ENCODE measurements around the gene PLXNA2.

Gene PLXNA2

DNA sequence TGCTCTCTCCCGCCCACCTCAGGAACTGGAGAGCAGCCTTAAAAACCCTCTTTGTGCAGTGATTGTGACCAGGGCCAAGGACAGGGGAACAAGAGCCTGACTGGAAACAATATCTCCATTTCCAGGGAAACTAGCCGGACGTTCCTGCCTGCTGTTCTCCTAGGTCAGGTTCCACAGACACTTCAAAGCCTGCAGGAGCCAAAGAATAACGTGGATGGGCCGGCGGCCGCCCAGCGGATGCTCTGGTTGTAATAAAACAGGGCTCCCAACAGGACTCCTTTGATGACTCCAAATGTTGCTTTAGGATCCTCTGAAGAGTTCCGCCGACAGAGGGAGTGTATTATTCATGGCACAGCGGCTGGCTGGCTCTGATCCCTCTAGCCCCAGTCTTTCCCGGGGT lies 162.2 kb downstream of the PLXNA2 start:
- no peaks in the 10 kb centered on the region for H4K20me1 ChIP-seq
- no peaks in the 10 kb centered on the region for H3K36me3 ChIP-seq
- no peak overlapping the region for H3K4me2 ChIP-seq
- no peaks in the 10 kb centered on the region for H3K9me3 ChIP-seq
- H3K4me1 ChIP-seq = peaks cover 20% of the 10 kb centered on the region
- no peaks in the 10 kb centered on the region for H3K27me3 ChIP-seq
- H3K4me3 ChIP-seq = no peak overlapping the region
- no peak overlapping the region for H3K27ac ChIP-seq
- H3K9ac ChIP-seq = no peak overlapping the region
- no peak for TF ChIP-seq Cebpa-rat (IDR thresholded peaks at IDR 0.05)

DNA sequence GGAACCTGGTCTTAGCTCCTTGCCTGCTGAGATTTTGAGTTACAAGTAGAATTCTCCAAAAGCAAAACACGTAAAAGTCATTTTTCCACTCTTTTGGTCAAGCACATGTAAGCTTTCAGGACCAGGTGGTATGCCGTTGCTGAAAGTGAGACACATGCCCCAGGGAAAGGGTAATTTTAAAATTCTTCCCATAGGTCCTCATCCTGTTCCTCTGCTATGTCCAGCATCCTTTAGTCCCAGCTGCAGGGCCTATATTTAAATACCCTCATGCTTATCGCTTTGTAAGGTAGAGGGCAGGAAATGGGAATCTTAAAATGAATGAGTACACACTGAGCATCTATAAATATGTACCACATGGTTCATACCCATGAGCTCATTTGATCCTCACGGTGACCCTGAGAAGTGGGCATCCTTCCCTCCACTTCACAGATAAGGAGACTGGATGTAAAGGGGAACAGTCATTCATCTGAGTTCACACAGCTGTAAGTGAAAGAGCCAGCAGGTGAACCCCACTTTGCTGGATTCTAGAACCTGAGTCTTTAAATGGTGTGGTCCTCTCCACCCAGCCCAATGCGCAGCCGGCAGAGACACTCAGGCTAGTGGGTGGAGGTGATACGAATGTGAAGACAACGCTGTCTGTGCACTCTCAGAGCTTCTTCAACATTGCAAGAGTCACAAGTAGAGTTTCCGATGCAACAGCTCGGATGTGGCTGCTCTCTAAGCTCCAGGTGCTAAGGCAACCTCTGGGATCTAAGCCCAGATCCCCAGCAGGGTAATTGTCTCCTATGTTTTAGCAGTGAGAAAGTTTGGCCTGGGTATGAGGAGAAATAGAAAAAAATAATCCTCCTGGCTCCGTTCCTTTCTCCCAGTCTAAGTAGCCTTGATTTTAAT lies 163.5 kb downstream of the PLXNA2 start:
- H3K4me2 ChIP-seq = no peak overlapping the region
- no peaks in the 10 kb centered on the region for H3K36me3 ChIP-seq
- TF ChIP-seq Cebpa-rat (IDR thresholded peaks at IDR 0.05) = no peak
- H3K27ac ChIP-seq = no peak overlapping the region
- H3K4me3 ChIP-seq = no peak overlapping the region
- no peaks in the 10 kb centered on the region for H3K9me3 ChIP-seq
- H3K4me1 ChIP-seq = peaks cover 11% of the 10 kb centered on the region
- no peaks in the 10 kb centered on the region for H4K20me1 ChIP-seq
- no peak overlapping the region for H3K9ac ChIP-seq
- no peaks in the 10 kb centered on the region for H3K27me3 ChIP-seq

DNA sequence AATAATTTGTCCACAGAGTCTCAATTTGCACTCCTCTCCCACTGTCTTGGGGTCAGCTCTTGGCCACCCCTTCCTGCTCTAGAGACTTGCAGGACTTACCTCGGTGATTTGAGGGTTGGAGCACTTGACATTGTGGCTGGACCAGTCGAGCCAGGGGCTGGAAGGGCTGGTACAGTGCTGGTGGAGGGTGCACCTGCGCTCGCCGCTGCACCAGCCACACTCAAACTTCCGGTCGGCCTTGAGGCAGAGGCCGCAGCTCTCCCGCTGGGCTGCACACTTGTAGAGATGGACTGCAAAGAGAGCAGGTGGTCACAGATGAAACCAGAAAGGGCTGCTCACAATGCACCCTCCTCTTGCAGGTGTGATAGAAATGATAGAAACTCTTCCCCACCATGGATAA lies 165.0 kb downstream of the PLXNA2 start:
- no peak overlapping the region for H3K27ac ChIP-seq
- H3K27me3 ChIP-seq = no peaks in the 10 kb centered on the region
- peaks cover 6% of the 10 kb centered on the region for H3K4me1 ChIP-seq

DNA sequence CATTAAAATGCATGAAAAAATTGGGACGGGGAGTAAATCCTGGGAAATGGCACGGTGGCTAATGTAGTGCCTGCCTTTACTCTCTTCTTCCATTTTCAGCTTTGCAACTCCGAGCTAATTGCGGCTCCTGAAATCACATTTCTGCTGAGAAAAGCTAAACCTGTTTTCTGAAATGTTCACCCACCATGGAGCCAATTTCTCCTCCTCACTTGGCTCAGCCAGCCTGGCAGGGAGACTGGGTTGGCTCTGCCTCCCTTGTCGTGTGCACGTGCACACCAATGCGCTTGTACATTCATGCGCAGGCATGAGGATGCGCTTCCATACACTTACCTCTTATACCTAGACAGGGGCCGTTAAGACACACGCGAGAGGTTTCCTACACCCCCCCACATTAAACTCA lies 165.4 kb downstream of the PLXNA2 start:
- H3K9ac ChIP-seq = no peak overlapping the region
- no peak overlapping the region for H3K4me2 ChIP-seq
- no peak overlapping the region for H3K4me3 ChIP-seq
- no peak for TF ChIP-seq Cebpa-rat (IDR thresholded peaks at IDR 0.05)
- no peak overlapping the region for H3K27ac ChIP-seq
- no peaks in the 10 kb centered on the region for H3K36me3 ChIP-seq
- H3K9me3 ChIP-seq = no peaks in the 10 kb centered on the region
- peaks cover 6% of the 10 kb centered on the region for H3K4me1 ChIP-seq
- H4K20me1 ChIP-seq = no peaks in the 10 kb centered on the region
- no peaks in the 10 kb centered on the region for H3K27me3 ChIP-seq

More for the DNA sequence above, 165.0 kb downstream of the PLXNA2 start:
- no peak overlapping the region for H3K9ac ChIP-seq
- no peak overlapping the region for H3K4me3 ChIP-seq
- no peak overlapping the region for H3K4me2 ChIP-seq
- H4K20me1 ChIP-seq = no peaks in the 10 kb centered on the region
- TF ChIP-seq Cebpa-rat (IDR thresholded peaks at IDR 0.05) = no peak
- H3K36me3 ChIP-seq = no peaks in the 10 kb centered on the region
- no peaks in the 10 kb centered on the region for H3K9me3 ChIP-seq

DNA sequence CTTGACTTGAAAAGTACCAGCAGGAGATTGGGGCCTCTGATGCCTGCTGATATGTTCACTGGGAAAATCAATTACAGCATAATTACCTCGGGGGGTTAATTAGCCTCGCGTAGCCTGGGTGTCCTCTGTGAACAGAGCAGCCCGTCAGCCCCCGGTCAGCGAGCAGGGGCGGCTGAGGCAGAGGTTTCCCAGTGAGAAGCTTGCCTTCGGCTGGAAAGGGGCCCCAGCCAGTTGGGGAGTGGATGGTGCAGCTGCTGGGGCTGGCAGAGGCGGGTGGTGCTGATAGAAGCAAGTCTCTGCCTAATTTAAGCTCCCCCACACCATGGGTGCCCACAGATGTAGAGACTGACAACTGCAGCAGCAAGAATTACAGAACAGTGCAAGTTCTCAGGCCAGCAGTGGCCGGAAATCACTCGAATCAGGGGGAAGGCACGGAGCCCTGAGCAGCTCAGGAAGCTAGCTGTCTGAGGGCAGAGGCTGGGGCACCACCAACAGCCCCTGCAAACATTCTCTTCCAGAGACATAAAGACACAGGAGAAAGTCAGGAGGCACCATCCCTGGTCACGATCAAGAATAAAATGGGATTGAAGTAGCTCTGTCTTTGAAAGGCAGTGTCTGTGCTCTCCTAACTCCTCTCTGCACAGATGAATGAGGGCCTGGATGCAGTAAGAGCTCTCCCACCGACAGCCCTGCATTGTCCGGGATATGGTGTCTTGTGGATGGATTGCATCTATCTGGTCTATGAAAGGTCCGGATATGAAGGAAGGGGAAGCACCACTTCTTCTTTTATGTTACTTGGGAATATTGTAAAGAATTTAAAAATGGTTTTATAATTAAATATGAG lies 166.7 kb downstream of the PLXNA2 start:
- H3K36me3 ChIP-seq = no peaks in the 10 kb centered on the region
- no peak for TF ChIP-seq Cebpa-rat (IDR thresholded peaks at IDR 0.05)

DNA sequence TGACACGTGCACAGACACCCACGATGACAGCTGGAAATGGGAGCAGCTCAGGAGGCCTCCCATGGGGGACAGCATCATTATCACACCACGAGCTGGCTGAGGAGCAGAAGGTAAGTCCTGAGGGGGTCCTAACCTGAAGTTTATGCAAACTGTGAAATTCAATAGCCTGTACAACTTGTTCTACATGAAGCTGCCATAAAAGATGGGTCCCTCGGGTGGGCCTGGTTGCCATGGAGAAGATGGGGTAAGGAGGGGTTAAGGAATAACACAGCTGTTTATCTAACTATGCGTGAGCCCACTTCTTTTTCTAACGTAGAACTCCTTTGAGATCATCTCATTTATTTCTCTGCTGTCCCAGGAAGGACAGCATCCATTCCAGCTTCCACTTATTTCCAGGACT lies 169.8 kb downstream of the PLXNA2 start:
- H3K4me1 ChIP-seq = peaks cover 16% of the 10 kb centered on the region
- H3K36me3 ChIP-seq = no peaks in the 10 kb centered on the region
- H3K9ac ChIP-seq = no peak overlapping the region
- no peak for TF ChIP-seq Cebpa-rat (IDR thresholded peaks at IDR 0.05)
- no peak overlapping the region for H3K4me2 ChIP-seq
- H3K9me3 ChIP-seq = no peaks in the 10 kb centered on the region
- H3K27ac ChIP-seq = no peak overlapping the region
- H3K4me3 ChIP-seq = no peak overlapping the region
- no peaks in the 10 kb centered on the region for H4K20me1 ChIP-seq
- no peaks in the 10 kb centered on the region for H3K27me3 ChIP-seq

More for the DNA sequence above, 166.7 kb downstream of the PLXNA2 start:
- no peaks in the 10 kb centered on the region for H3K9me3 ChIP-seq
- H3K4me1 ChIP-seq = peaks cover 6% of the 10 kb centered on the region
- H3K27ac ChIP-seq = no peak overlapping the region
- no peak overlapping the region for H3K4me3 ChIP-seq
- no peaks in the 10 kb centered on the region for H4K20me1 ChIP-seq
- no peak overlapping the region for H3K9ac ChIP-seq
- H3K27me3 ChIP-seq = no peaks in the 10 kb centered on the region
- peak overlapping the region; percentile 14 for H3K4me2 ChIP-seq

DNA sequence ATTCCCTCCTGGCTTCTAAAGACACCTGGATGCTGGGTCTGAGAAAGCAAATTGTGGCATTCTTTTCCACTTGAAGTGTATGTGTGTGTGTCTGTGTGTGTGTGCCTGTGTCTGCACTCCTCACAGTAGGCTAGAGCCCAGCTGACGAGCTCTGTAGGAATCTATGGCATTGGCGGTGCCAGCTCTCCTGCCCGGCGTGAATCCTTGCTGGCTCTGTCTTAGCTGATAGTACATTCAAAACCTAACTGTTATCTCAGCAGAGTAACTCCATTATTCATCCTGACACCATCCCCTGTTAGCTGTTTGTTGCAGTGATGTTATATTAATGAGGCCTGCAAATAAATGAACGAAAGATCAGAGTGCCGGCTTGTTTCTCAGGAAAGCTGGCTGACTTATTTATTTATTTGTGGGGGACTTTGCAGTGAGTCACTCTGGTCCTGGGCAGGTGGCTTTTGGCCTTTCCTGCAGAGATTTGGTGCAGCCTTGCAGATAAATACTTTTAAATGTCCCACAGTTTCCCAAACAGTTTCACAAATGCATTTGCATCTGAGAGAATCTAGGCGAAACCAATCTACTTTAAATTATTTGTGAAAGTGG lies 172.7 kb downstream of the PLXNA2 start:
- Histone ChIP-seq H3K27ac (no peak overlapping the region), H3K9ac (no peak overlapping the region), H3K9me3 (no peaks in the 10 kb centered on the region), H3K36me3 (no peaks in the 10 kb centered on the region), H3K27me3 (no peaks in the 10 kb centered on the region), H3K4me2 (no peak overlapping the region), H3K4me3 (no peak overlapping the region), H3K4me1 (peaks cover 12% of the 10 kb centered on the region), H4K20me1 (no peaks in the 10 kb centered on the region)
- no peak for TF ChIP-seq Cebpa-rat (IDR thresholded peaks at IDR 0.05)

DNA sequence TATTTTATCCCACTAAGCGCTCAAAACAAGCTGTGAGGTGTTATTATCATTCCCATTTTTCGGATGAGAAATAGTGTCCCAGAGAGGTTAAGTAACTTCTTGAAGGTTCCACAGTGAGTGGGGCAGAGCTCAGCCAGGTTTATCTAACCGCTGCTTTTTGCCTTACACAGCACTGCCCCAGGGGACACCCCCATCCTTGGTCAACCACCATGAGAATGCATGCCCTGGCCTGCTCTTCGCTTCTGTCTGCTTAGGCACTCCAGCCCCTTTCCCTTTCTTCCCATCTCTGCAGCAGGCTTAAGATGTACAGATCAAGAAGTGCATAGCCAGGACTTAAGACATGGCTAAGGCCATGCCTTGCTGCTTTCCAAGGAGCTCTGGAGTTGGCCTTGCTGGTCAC lies 174.3 kb downstream of the PLXNA2 start:
- Histone ChIP-seq H3K4me1 (peaks cover 20% of the 10 kb centered on the region), H3K27ac (no peak overlapping the region), H3K36me3 (no peaks in the 10 kb centered on the region), H3K27me3 (no peaks in the 10 kb centered on the region), H3K4me3 (no peak overlapping the region), H3K4me2 (peak overlapping the region; percentile 18; the same call in 1 of the 2 replicates), H3K9ac (no peak overlapping the region), H4K20me1 (no peaks in the 10 kb centered on the region), H3K9me3 (no peaks in the 10 kb centered on the region)
- TF ChIP-seq Cebpa-rat (IDR thresholded peaks at IDR 0.05) = no peak

DNA sequence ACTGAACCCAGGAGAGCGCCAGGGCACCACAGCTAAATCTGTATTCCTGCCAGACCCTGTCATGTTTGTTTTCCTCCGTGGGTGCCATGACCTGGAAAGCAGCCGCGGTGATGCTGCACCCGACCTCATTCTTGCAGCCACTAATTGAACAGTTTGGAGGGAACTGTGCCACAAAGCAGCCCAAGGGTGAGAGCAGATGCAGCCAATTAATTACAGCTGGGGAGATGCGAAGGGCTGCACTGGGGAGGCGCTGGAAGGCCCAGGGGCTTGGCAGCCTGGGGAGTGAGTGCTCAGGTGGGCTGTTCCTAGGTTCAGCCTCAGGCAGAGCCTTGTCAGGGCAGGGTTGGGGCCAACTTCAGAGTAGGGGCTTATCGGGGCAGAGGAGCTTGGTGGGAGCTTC lies 174.9 kb downstream of the PLXNA2 start:
- peak overlapping the region; percentile 18; the same call in 1 of the 2 replicates for H3K4me2 ChIP-seq

More for the DNA sequence above, 174.9 kb downstream of the PLXNA2 start:
- no peak overlapping the region for H3K27ac ChIP-seq
- no peaks in the 10 kb centered on the region for H3K36me3 ChIP-seq
- no peaks in the 10 kb centered on the region for H3K27me3 ChIP-seq
- no peak overlapping the region for H3K4me3 ChIP-seq
- peaks cover 20% of the 10 kb centered on the region for H3K4me1 ChIP-seq
- no peak overlapping the region for H3K9ac ChIP-seq
- H4K20me1 ChIP-seq = no peaks in the 10 kb centered on the region
- no peak for TF ChIP-seq Cebpa-rat (IDR thresholded peaks at IDR 0.05)
- no peaks in the 10 kb centered on the region for H3K9me3 ChIP-seq
